K562 (cell line): ENCODE data around the gene MEX3D. TPM values are rescaled to one million over a fixed set of nuclear protein-coding genes. Genes with fewer than 3 reads are reported as not detected.

Experiments used
- polyA plus RNA-seq, 8 experiments: library from polyadenylated mRNA; depleted of rRNA in 4 of 8; stranded (reverse) in 5 of 8; unstranded in 3 of 8; fragments of >200 nt; fragmentation: Nextera tagmentation in 2 of 8; fragmentation: Illumina TruSeq in 1 of 8; extraction: Ambion mirVana in 2 of 8; extraction: Trizol in 1 of 8; gene quantifications; 2 replicates each; pipeline versions ENCODE4 v1.2.1 to v1.2.3, GENCODE V29; 2011 to 2014; ENCODE audit warnings: inconsistent platforms in 1 of 8, missing spikeins in 1 of 8
- small RNA-seq: library from RNA; depleted of rRNA; stranded (forward); fragments of <200 nt; gene quantifications from one replicate; pipeline ENCODE3, GENCODE V24; 2014
- total RNA-seq, 7 experiments: library from RNA; depleted of rRNA in 6 of 7; stranded (reverse); fragments of >200 nt in 6 of 7; fragmentation: Illumina TruSeq in 2 of 7; extraction: Trizol in 2 of 7; gene quantifications; 2 replicates each; pipeline versions ENCODE4 v1.2.1 to v1.2.3, GENCODE V29; 2011 to 2021; ENCODE audit warnings: low replicate concordance in 1 of 7

The MEX3D gene
- total and polyA plus RNA-seq, 9 of the 15 experiments (the other 6 are each of a cell fraction or from before 2014, with no cell fraction given) = 1.7 to 39.3 (median 5.7) TPM

Small RNAs within 50 kb of the gene (small RNA-seq; reads per million reads assigned to genes)
- gene AC005943.2 (not detected), gene RN7SL477P (not detected), gene RNU6-1223P (not detected)

Other genes starting within 250 kb of the MEX3D start
Only the 7 nearest of the 15 such genes appear.
- gene PCSK4, start 78.0 kb downstream of the MEX3D start, total RNA-seq (2014; rRNA removed) = 2.2 and 3.4 TPM in 2 replicates
- gene PCSK4, start 78.0 kb downstream of the MEX3D start, total RNA-seq (2014; rRNA removed; fragmentation: Illumina TruSeq; extraction: Trizol) = 0.29 TPM in 2 replicates
- gene PCSK4, start 78.0 kb downstream of the MEX3D start, total RNA-seq (2015; rRNA removed; fragmentation: Illumina TruSeq; extraction: Trizol) = 1.2 and 1.5 TPM in 2 replicates
- gene PCSK4, start 78.0 kb downstream of the MEX3D start, total RNA-seq (2021) = 5.7 and 7.0 TPM in 2 replicates
- 2.7 and 5.1 TPM in 2 replicates for gene PCSK4, start 78.0 kb downstream of the MEX3D start, polyA plus RNA-seq (2011; rRNA removed)
- gene PCSK4, start 78.0 kb downstream of the MEX3D start, polyA plus RNA-seq (2014; fragmentation: Illumina TruSeq; extraction: Trizol) = 0.85 and 2.2 TPM in 2 replicates
- gene PCSK4, start 78.0 kb downstream of the MEX3D start, polyA plus RNA-seq (2014; fragmentation: Nextera tagmentation; extraction: Ambion mirVana) = under 1 TPM in 1 of 2 experiments, not detected in 1; 0.01 TPM
- 4.8 and 9.1 TPM in 2 replicates for gene PCSK4, start 78.0 kb downstream of the MEX3D start, polyA plus RNA-seq (2014; rRNA removed)
- 22.1 and 31.4 TPM in 2 replicates for gene REEP6, start 77.1 kb downstream of the MEX3D start, total RNA-seq (2014; rRNA removed)
- 5.7 and 7.8 TPM in 2 replicates for gene REEP6, start 77.1 kb downstream of the MEX3D start, total RNA-seq (2014; rRNA removed; fragmentation: Illumina TruSeq; extraction: Trizol)
- gene REEP6, start 77.1 kb downstream of the MEX3D start, total RNA-seq (2015; rRNA removed; fragmentation: Illumina TruSeq; extraction: Trizol) = 12.2 and 14.5 TPM in 2 replicates
- 64.2 and 66.3 TPM in 2 replicates for gene REEP6, start 77.1 kb downstream of the MEX3D start, total RNA-seq (2021)
- gene REEP6, start 77.1 kb downstream of the MEX3D start, polyA plus RNA-seq (2011; rRNA removed) = 18.4 and 36.3 TPM in 2 replicates
- 12.7 and 36.9 TPM in 2 replicates for gene REEP6, start 77.1 kb downstream of the MEX3D start, polyA plus RNA-seq (2014; fragmentation: Illumina TruSeq; extraction: Trizol)
- gene REEP6, start 77.1 kb downstream of the MEX3D start, polyA plus RNA-seq (2014; fragmentation: Nextera tagmentation; extraction: Ambion mirVana) = 1 to 10 TPM; 1.2 to 1.9 TPM
- 31.8 and 34.1 TPM in 2 replicates for gene REEP6, start 77.1 kb downstream of the MEX3D start, polyA plus RNA-seq (2014; rRNA removed)
- gene ADAMTSL5, start 55.3 kb downstream of the MEX3D start, total RNA-seq (2014; rRNA removed) = 3.0 and 4.7 TPM in 2 replicates
- gene ADAMTSL5, start 55.3 kb downstream of the MEX3D start, total RNA-seq (2014; rRNA removed; fragmentation: Illumina TruSeq; extraction: Trizol) = 1.2 and 1.8 TPM in 2 replicates
- 2.0 and 2.8 TPM in 2 replicates for gene ADAMTSL5, start 55.3 kb downstream of the MEX3D start, total RNA-seq (2015; rRNA removed; fragmentation: Illumina TruSeq; extraction: Trizol)
- 9.4 and 11.6 TPM in 2 replicates for gene ADAMTSL5, start 55.3 kb downstream of the MEX3D start, total RNA-seq (2021)
- gene ADAMTSL5, start 55.3 kb downstream of the MEX3D start, polyA plus RNA-seq (2011; rRNA removed) = 4.4 and 6.3 TPM in 2 replicates
- gene ADAMTSL5, start 55.3 kb downstream of the MEX3D start, polyA plus RNA-seq (2014; fragmentation: Illumina TruSeq; extraction: Trizol) = 4.1 and 5.0 TPM in 2 replicates
- 1 to 10 TPM; 1.0 to 1.3 TPM for gene ADAMTSL5, start 55.3 kb downstream of the MEX3D start, polyA plus RNA-seq (2014; fragmentation: Nextera tagmentation; extraction: Ambion mirVana)
- 8.4 and 9.8 TPM in 2 replicates for gene ADAMTSL5, start 55.3 kb downstream of the MEX3D start, polyA plus RNA-seq (2014; rRNA removed)
- gene PLK5, start 44.2 kb downstream of the MEX3D start, total RNA-seq (2014; rRNA removed) = 0.12 and 0.23 TPM in 2 replicates
- gene PLK5, start 44.2 kb downstream of the MEX3D start, total RNA-seq (2014; rRNA removed; fragmentation: Illumina TruSeq; extraction: Trizol) = not detected in 2 replicates
- gene PLK5, start 44.2 kb downstream of the MEX3D start, total RNA-seq (2015; rRNA removed; fragmentation: Illumina TruSeq; extraction: Trizol) = not detected in 2 replicates
- 0.16 TPM in 1 of 2 replicates, not detected in the other for gene PLK5, start 44.2 kb downstream of the MEX3D start, total RNA-seq (2021)
- gene PLK5, start 44.2 kb downstream of the MEX3D start, polyA plus RNA-seq (2011; rRNA removed) = 0.04 and 0.08 TPM in 2 replicates
- gene PLK5, start 44.2 kb downstream of the MEX3D start, polyA plus RNA-seq (2014; fragmentation: Illumina TruSeq; extraction: Trizol) = not detected in 2 replicates
- not detected for gene PLK5, start 44.2 kb downstream of the MEX3D start, polyA plus RNA-seq (2014; fragmentation: Nextera tagmentation; extraction: Ambion mirVana)
- 0.07 and 0.27 TPM in 2 replicates for gene PLK5, start 44.2 kb downstream of the MEX3D start, polyA plus RNA-seq (2014; rRNA removed)
- 135 and 157 TPM in 2 replicates for gene MBD3, start 24.5 kb upstream of the MEX3D start, total RNA-seq (2014; rRNA removed)
- 11.4 and 12.6 TPM in 2 replicates for gene MBD3, start 24.5 kb upstream of the MEX3D start, total RNA-seq (2014; rRNA removed; fragmentation: Illumina TruSeq; extraction: Trizol)
- 51.9 and 62.9 TPM in 2 replicates for gene MBD3, start 24.5 kb upstream of the MEX3D start, total RNA-seq (2015; rRNA removed; fragmentation: Illumina TruSeq; extraction: Trizol)
- 114 and 137 TPM in 2 replicates for gene MBD3, start 24.5 kb upstream of the MEX3D start, total RNA-seq (2021)
- 30.9 and 37.9 TPM in 2 replicates for gene MBD3, start 24.5 kb upstream of the MEX3D start, polyA plus RNA-seq (2011; rRNA removed)
- 7.7 and 39.8 TPM in 2 replicates for gene MBD3, start 24.5 kb upstream of the MEX3D start, polyA plus RNA-seq (2014; fragmentation: Illumina TruSeq; extraction: Trizol)
- gene MBD3, start 24.5 kb upstream of the MEX3D start, polyA plus RNA-seq (2014; fragmentation: Nextera tagmentation; extraction: Ambion mirVana) = under 1 TPM; 0.24 to 0.52 TPM
- 94.4 and 103 TPM in 2 replicates for gene MBD3, start 24.5 kb upstream of the MEX3D start, polyA plus RNA-seq (2014; rRNA removed)
- gene UQCR11, start 37.1 kb upstream of the MEX3D start, total RNA-seq (2014; rRNA removed) = 203 and 259 TPM in 2 replicates
- 62.7 and 65.9 TPM in 2 replicates for gene UQCR11, start 37.1 kb upstream of the MEX3D start, total RNA-seq (2014; rRNA removed; fragmentation: Illumina TruSeq; extraction: Trizol)
- 94.2 and 104 TPM in 2 replicates for gene UQCR11, start 37.1 kb upstream of the MEX3D start, total RNA-seq (2015; rRNA removed; fragmentation: Illumina TruSeq; extraction: Trizol)
- gene UQCR11, start 37.1 kb upstream of the MEX3D start, total RNA-seq (2021) = 355 and 411 TPM in 2 replicates
- 390 and 494 TPM in 2 replicates for gene UQCR11, start 37.1 kb upstream of the MEX3D start, polyA plus RNA-seq (2011; rRNA removed)
- 57.6 and 122 TPM in 2 replicates for gene UQCR11, start 37.1 kb upstream of the MEX3D start, polyA plus RNA-seq (2014; fragmentation: Illumina TruSeq; extraction: Trizol)
- 100 to 1,000 TPM; 225 to 394 TPM for gene UQCR11, start 37.1 kb upstream of the MEX3D start, polyA plus RNA-seq (2014; fragmentation: Nextera tagmentation; extraction: Ambion mirVana)
- gene UQCR11, start 37.1 kb upstream of the MEX3D start, polyA plus RNA-seq (2014; rRNA removed) = 329 and 366 TPM in 2 replicates
- 201 and 273 TPM in 2 replicates for gene TCF3, start 84.3 kb upstream of the MEX3D start, total RNA-seq (2014; rRNA removed)
- gene TCF3, start 84.3 kb upstream of the MEX3D start, total RNA-seq (2014; rRNA removed; fragmentation: Illumina TruSeq; extraction: Trizol) = 34.6 and 36.1 TPM in 2 replicates
- 84.0 and 96.5 TPM in 2 replicates for gene TCF3, start 84.3 kb upstream of the MEX3D start, total RNA-seq (2015; rRNA removed; fragmentation: Illumina TruSeq; extraction: Trizol)
- 229 and 259 TPM in 2 replicates for gene TCF3, start 84.3 kb upstream of the MEX3D start, total RNA-seq (2021)
- gene TCF3, start 84.3 kb upstream of the MEX3D start, polyA plus RNA-seq (2011; rRNA removed) = 61.7 and 62.0 TPM in 2 replicates
- gene TCF3, start 84.3 kb upstream of the MEX3D start, polyA plus RNA-seq (2014; fragmentation: Illumina TruSeq; extraction: Trizol) = 84.9 and 128 TPM in 2 replicates
- gene TCF3, start 84.3 kb upstream of the MEX3D start, polyA plus RNA-seq (2014; fragmentation: Nextera tagmentation; extraction: Ambion mirVana) = 1 to 10 TPM; 5.6 to 5.7 TPM
- gene TCF3, start 84.3 kb upstream of the MEX3D start, polyA plus RNA-seq (2014; rRNA removed) = 171 and 173 TPM in 2 replicates